ENCODE measurements around the gene RARA. TPM values are rescaled to one million over a fixed set of nuclear protein-coding genes. Genes with fewer than 3 reads are reported as not detected.

The RARA gene
- total RNA-seq = 21.3 TPM

- DNase-seq (ENCODE audit: low spot score) (no peak), ATAC-seq (peak; percentile 45)
Measured at GRCh38 chr17:40309031-40309948, at the start of gene RARA. Gene RARA, plus strand, starts transcription at chr17:40309180. Its CDS starts 22,039 bp downstream, at chr17:40331219.

- DNase-seq (ENCODE audit: low spot score) = no peak
- no peak for ATAC-seq
Measured at GRCh38 chr17:40259505-40259904, 49.5 kb upstream of the RARA start.

- no peak for ATAC-seq
- no peak for DNase-seq (ENCODE audit: low spot score)
Measured at GRCh38 chr17:40260528-40260927, 48.5 kb upstream of the RARA start.

DNA sequence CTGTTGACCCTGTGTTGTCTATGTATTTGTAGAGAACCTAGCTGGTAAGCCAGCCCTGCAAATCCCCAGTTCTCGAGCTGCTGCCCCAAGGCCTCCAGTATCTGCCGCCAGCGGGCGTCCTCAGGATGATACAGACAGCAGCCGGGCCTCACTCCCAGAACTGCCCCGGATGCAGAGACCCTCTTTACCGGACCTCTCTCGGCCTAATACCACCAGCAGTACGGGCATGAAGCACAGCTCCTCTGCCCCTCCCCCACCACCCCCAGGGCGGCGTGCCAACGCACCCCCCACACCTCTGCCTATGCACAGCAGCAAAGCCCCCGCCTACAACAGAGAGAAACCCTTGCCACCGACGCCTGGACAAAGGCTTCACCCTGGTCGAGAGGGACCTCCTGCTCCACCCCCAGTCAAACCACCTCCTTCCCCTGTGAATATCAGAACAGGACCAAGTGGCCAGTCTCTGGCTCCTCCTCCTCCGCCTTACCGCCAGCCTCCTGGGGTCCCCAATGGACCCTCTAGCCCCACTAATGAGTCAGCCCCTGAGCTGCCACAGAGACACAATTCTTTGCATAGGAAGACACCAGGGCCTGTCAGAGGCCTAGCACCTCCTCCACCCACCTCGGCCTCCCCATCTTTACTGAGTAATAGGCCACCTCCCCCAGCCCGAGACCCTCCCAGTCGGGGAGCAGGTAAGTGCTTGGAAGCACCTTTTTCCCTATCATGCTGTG, 44.4 kb upstream of the RARA start:
- ATAC-seq (no peak), DNase-seq (ENCODE audit: low spot score) (no peak)

DNA sequence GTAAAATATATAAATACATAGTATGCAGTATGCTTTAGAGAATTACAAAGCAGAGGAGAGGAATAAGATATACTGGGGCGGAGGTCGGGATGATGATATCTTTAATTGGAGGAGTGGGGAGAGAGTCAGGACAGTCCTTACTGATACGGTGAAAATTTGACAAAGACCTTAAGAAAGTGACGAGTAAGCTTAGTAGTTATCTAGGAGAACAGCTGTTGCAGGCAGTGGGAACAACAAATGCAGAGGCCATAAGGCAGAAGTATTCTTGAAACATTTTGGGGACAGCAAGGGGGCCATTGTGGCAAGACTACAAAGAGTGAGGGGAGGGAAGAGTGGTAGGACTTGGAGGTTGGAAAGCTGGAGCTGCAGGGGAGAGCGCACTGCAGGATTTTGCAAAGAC, 43.6 kb upstream of the RARA start:
- no peak for ATAC-seq
- DNase-seq (ENCODE audit: low spot score) = no peak

DNA sequence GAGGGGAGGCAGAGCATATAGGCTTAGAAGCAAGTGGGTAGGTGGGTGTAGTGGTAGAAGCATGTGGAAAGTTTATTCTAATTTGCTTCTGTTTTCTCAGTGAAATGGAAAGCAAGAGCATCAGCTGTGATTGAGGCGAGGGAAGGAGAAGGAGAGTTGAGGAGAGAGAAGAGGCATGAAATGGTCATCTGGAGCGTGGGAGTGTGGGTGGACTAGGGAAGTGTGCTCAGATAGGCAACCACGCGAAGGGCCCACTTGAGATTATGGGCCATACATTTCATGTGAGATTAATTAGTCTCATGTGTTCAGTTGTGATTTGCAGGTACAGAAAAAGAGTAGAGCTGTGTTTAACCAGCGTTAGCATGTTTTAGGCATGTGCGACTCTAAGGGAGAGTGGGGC, 42.1 kb upstream of the RARA start:
- no peak for ATAC-seq
- no peak for DNase-seq (ENCODE audit: low spot score)

GRCh38 chr17:40268141-40268712, 40.8 kb upstream of the RARA start:
- no peak for ATAC-seq

GRCh38 chr17:40278414-40278813, 30.6 kb upstream of the RARA start:
- ATAC-seq (no peak), DNase-seq (ENCODE audit: low spot score) (no peak)

More at GRCh38 chr17:40268141-40268712, 40.8 kb upstream of the RARA start:
- DNase-seq (ENCODE audit: low spot score) = no peak

DNA sequence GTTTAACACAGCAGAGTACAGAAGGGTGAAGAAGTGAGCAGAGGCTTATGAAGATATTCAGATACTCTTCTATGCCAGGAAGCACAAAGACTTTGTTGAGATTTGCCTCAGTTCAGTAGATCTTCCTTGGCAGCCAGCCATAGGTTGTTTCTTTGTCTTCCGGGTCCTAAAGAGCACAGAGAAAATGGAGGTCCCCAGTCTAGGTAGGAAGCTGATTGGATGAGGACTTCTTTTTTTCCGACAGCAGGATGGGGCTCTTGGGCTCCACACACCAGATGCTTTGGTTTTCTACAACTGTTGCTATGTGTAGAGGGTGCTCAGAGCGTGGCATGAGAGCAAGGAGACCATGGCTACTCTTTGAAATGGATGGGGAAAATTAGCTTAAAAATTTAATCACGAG, 29.6 kb upstream of the RARA start:
- ATAC-seq (no peak), DNase-seq (ENCODE audit: low spot score) (no peak)

- ATAC-seq (no peak), DNase-seq (ENCODE audit: low spot score) (no peak)
Measured at GRCh38 chr17:40281663-40282062, 27.3 kb upstream of the RARA start.

DNA sequence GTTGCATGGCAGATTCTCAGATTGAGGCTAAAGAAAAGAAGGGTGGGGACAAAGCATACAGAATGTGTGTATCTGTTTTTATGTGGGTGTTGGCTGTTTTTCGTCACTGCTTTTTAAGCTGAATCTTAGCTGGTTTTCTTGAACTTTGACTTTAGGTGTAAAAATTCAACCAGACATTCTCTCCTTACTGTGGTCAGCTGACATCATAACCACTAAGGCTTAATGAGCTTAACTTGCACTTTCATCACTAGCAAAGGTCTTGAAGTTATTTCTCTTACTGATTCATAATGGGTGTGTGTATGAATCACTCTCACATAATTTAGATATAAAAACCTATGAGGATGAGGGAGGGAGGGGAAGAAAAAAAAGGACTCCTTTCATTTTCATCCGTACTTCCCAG, 25.3 kb upstream of the RARA start:
- DNase-seq (ENCODE audit: low spot score) (no peak), ATAC-seq (no peak)

DNA sequence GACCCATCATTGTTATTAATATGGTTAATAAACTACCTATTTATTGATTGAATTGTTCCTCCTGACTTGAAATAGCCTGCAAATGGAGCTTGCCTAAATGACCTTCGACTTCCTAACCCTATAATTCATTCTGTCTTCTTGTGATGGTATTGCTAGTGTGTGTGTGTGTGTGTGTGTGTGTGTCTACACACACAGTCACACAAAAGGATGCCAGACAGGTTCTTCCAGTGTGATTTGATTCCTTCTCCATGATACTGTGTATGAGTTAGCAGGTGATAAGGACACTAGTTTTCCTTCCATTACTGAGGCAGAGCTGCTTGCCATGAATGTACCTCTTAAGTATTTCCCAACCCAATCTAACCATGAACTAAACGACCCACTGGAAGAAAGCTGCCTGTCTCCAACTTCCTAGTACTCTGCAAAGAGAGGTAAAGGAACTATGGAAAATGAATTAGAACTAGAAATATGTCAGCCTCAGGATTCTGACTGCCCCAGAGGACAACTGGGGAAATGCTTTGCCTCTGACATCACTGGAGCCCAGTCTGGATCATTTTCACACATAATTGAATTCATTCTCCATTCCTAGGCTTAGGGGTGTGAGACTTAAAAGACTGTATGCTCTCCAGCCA, 24.8 kb upstream of the RARA start:
- DNase-seq (ENCODE audit: low spot score) = no peak

DNA sequence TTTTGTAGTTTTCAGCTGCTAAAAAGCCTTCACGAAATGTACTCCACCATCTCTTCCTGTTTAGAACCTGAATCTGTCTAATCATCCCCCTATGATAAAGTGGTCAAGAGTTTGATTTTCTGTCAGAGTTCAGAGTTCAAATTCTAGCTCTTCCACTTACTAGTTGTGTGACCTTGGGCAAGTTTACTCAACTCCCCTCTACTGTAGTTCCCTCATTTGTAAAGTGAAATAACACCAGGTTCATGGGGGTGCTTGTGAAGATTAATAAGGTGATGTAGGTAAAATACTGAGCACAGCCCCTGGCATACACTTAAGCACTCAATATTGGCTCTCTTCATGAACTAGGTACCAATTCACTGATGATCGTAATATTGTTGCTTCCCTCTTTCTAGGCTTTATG, 22.5 kb upstream of the RARA start:
- ATAC-seq = no peak
- no peak for DNase-seq (ENCODE audit: low spot score)

More for the DNA sequence above, 24.8 kb upstream of the RARA start:
- no peak for ATAC-seq

GRCh38 chr17:40287159-40287493, 21.9 kb upstream of the RARA start:
- DNase-seq (ENCODE audit: low spot score) (no peak), ATAC-seq (peak; percentile 1)

- DNase-seq (ENCODE audit: low spot score) (peak; percentile 99), ATAC-seq (peak; percentile 93)
Measured at GRCh38 chr17:40287494-40288369, 21.2 kb upstream of the RARA start, which contains the start of gene CDC6. Gene CDC6, plus strand, starts transcription at chr17:40287879. Its CDS starts 1,542 bp downstream, at chr17:40289421.

- ATAC-seq = peak; percentile 46
- no peak for DNase-seq (ENCODE audit: low spot score)
Measured at GRCh38 chr17:40290629-40291280, 18.2 kb upstream of the RARA start.

DNA sequence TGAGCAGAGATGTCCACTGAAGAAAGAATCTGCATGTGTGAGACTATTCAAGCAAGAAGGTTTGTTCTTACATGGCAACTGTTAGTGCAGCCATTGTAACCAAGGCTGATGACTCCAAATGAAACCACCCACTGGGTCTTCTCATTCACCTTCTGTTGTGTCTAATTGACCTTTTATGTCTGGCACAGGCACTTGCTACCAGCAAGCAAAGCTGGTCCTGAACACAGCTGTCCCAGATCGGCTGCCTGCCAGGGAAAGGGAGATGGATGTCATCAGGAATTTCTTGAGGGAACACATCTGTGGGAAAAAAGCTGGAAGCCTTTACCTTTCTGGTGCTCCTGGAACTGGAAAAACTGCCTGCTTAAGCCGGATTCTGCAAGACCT, 17.7 kb upstream of the RARA start:
- ATAC-seq = no peak
- DNase-seq (ENCODE audit: low spot score) = no peak

DNA sequence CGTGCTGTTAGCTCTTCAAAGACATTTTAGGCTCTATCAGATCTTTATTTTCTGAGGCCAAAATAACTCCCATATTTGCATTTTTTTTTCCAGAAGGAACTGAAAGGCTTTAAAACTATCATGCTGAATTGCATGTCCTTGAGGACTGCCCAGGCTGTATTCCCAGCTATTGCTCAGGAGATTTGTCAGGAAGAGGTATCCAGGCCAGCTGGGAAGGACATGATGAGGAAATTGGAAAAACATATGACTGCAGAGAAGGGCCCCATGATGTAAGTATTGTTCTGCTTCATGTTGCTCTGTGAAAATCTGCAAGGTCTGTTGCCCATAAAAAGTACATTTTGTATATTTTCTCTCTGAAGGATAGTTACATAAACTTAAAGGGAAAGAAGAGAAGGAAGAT, 15.6 kb upstream of the RARA start:
- DNase-seq (ENCODE audit: low spot score) (no peak), ATAC-seq (no peak)

- no peak for ATAC-seq
- no peak for DNase-seq (ENCODE audit: low spot score)
Measured at GRCh38 chr17:40295488-40296436, 13.2 kb upstream of the RARA start.

All from left lobe of liver (tissue), 2 donors.